ENCODE measurements around the gene LSM10. TPM values are rescaled to one million over a fixed set of nuclear protein-coding genes. Genes with fewer than 3 reads are reported as not detected.

LSM10 gene
- total RNA-seq, 2 donors from 2014 or later, result 36.8 to 72.7 TPM

- Histone ChIP-seq H3K4me1 (replicated peaks) (no peaks in the 10 kb centered on the region), H3K27ac (no peak overlapping the region), H3K9me3 (no peaks in the 10 kb centered on the region), H3K27me3 (replicated peaks; ENCODE audit: insufficient read depth) (no peaks in the 10 kb centered on the region), H3K4me3 (no peak overlapping the region), H3K36me3 (no peaks in the 10 kb centered on the region)
- intact Hi-C loops (cut with DNase I), result loop anchor here (2.0 to 10.0 kb wide), 2 partner anchors 78 to 276 kb away; partner anchors contain the start of gene TRAPPC3
- DNase-seq (ENCODE audit: low spot score), result no peak
- 25% methylated on average over 5 of the region's 5 CpGs for WGBS
- TF ChIP-seq POLR2A (IDR thresholded peaks at IDR 0.05), result no peak
- TF ChIP-seq POLR2AphosphoS5 (IDR thresholded peaks at IDR 0.05), result no peak
- TF ChIP-seq CTCF (IDR thresholded peaks at IDR 0.05), result no peak
These were observed 22.7 kb upstream of the LSM10 start for GRCh38 chr1:36420409-36420808.

- TF ChIP-seq POLR2A (IDR thresholded peaks at IDR 0.05) (no peak), CTCF (IDR thresholded peaks at IDR 0.05) (no peak), POLR2AphosphoS5 (IDR thresholded peaks at IDR 0.05) (no peak)
- no peaks in the 10 kb centered on the region for H3K36me3 ChIP-seq
- H3K4me1 ChIP-seq (replicated peaks), result no peaks in the 10 kb centered on the region
- H3K27me3 ChIP-seq (replicated peaks; ENCODE audit: insufficient read depth), result no peaks in the 10 kb centered on the region
- intact Hi-C loops (cut with DNase I), result no loop called here
- H3K4me3 ChIP-seq, result no peak overlapping the region
- no peak for DNase-seq (ENCODE audit: low spot score)
- no peaks in the 10 kb centered on the region for H3K9me3 ChIP-seq
- H3K27ac ChIP-seq, result no peak overlapping the region
- WGBS, result 66% methylated on average over 4 of the region's 4 CpGs
These were observed 21.9 kb upstream of the LSM10 start for GRCh38 chr1:36419569-36419968.

- Histone ChIP-seq H3K36me3 (no peaks in the 10 kb centered on the region), H3K27me3 (replicated peaks; ENCODE audit: insufficient read depth) (no peaks in the 10 kb centered on the region), H3K4me3 (no peak overlapping the region), H3K4me1 (replicated peaks) (no peaks in the 10 kb centered on the region), H3K9me3 (no peaks in the 10 kb centered on the region), H3K27ac (no peak overlapping the region)
- no peak for DNase-seq (ENCODE audit: low spot score)
- intact Hi-C loops (cut with DNase I), result no loop called here
- WGBS, result 76% methylated on average over 3 of the region's 3 CpGs
- no peak for TF ChIP-seq POLR2A (IDR thresholded peaks at IDR 0.05)
- TF ChIP-seq POLR2AphosphoS5 (IDR thresholded peaks at IDR 0.05), result no peak
- no peak for TF ChIP-seq CTCF (IDR thresholded peaks at IDR 0.05)
These were observed 21.4 kb upstream of the LSM10 start for GRCh38 chr1:36419140-36419539.

- no peaks in the 10 kb centered on the region for H3K4me1 ChIP-seq (replicated peaks)
- no peaks in the 10 kb centered on the region for H3K9me3 ChIP-seq
- intact Hi-C loops (cut with DNase I), result no loop called here
- no peak for TF ChIP-seq CTCF (IDR thresholded peaks at IDR 0.05)
- no peak for TF ChIP-seq POLR2A (IDR thresholded peaks at IDR 0.05)
- no peak for TF ChIP-seq POLR2AphosphoS5 (IDR thresholded peaks at IDR 0.05)
- H3K4me3 ChIP-seq, result no peak overlapping the region
- 89% methylated on average over 9 of the region's 9 CpGs for WGBS
- no peak overlapping the region for H3K27ac ChIP-seq
- H3K27me3 ChIP-seq (replicated peaks; ENCODE audit: insufficient read depth), result no peaks in the 10 kb centered on the region
- no peaks in the 10 kb centered on the region for H3K36me3 ChIP-seq
- DNase-seq (ENCODE audit: low spot score), result no peak
These were observed 20.2 kb upstream of the LSM10 start for GRCh38 chr1:36417931-36418330.

- H3K4me1 ChIP-seq (replicated peaks), result no peaks in the 10 kb centered on the region
- H3K36me3 ChIP-seq, result no peaks in the 10 kb centered on the region
- DNase-seq (ENCODE audit: low spot score), result no peak
- no peaks in the 10 kb centered on the region for H3K9me3 ChIP-seq
- no peak overlapping the region for H3K4me3 ChIP-seq
- H3K27ac ChIP-seq, result no peak overlapping the region
- TF ChIP-seq POLR2A (IDR thresholded peaks at IDR 0.05), result no peak
- TF ChIP-seq POLR2AphosphoS5 (IDR thresholded peaks at IDR 0.05), result no peak
- TF ChIP-seq CTCF (IDR thresholded peaks at IDR 0.05), result no peak
- WGBS, result 80% methylated on average over 15 of the region's 15 CpGs
- intact Hi-C loops (cut with DNase I), result no loop called here
- H3K27me3 ChIP-seq (replicated peaks; ENCODE audit: insufficient read depth), result no peaks in the 10 kb centered on the region
These were observed 18.1 kb upstream of the LSM10 start for GRCh38 chr1:36415661-36416326.
